HL-60 (cell line): ENCODE results near the gene KCNQ1.

ENCODE experiments used
- GABPA ChIP-seq: IDR thresholded peaks from 2 replicates; pipeline ENCODE4 v1.6.1; 2012; ENCODE audit warnings: low read depth
- POLR2AphosphoS5 ChIP-seq: IDR thresholded peaks from 2 replicates; pipeline ENCODE4 v1.6.1; 2012; ENCODE audit warnings: low read depth
- TF ChIP-seq, protein P1 (sequence below): IDR thresholded peaks from one replicate; pipeline ENCODE4 v1.5.1; 2011; ENCODE audit warnings: low read length, control low read depth, inconsistent platforms; ENCODE audit not compliant: insufficient read depth
- TF ChIP-seq, protein P2 (sequence below): IDR thresholded peaks from 2 replicates; pipeline ENCODE4 v1.6.1; 2012; ENCODE audit warnings: low read depth; ENCODE audit not compliant: insufficient replicate concordance

DNA sequence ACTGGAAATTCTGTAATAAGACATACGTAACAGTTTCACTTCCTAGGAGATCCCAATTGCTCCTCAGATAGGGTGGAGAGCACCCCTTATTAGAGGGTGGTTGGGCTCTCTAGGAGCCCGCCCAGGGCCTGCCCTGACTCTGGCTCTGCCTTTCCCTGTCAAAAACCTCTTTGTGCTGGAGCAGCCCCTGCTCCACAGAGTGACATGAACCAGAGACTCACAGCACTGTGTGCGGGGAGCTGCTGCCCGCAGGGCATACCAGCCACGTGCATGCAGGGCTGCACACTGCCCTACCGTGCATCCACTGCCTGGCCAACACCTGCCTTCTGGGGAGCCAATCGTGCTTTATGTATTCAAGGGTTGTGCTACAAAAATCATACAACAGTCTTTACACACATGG is 230.7 kb downstream of the KCNQ1 start:
- TF ChIP-seq POLR2AphosphoS5 (no peak), GABPA (no peak)
- TF ChIP-seq, protein P1, sequence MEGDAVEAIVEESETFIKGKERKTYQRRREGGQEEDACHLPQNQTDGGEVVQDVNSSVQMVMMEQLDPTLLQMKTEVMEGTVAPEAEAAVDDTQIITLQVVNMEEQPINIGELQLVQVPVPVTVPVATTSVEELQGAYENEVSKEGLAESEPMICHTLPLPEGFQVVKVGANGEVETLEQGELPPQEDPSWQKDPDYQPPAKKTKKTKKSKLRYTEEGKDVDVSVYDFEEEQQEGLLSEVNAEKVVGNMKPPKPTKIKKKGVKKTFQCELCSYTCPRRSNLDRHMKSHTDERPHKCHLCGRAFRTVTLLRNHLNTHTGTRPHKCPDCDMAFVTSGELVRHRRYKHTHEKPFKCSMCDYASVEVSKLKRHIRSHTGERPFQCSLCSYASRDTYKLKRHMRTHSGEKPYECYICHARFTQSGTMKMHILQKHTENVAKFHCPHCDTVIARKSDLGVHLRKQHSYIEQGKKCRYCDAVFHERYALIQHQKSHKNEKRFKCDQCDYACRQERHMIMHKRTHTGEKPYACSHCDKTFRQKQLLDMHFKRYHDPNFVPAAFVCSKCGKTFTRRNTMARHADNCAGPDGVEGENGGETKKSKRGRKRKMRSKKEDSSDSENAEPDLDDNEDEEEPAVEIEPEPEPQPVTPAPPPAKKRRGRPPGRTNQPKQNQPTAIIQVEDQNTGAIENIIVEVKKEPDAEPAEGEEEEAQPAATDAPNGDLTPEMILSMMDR = no peak
- TF ChIP-seq, protein P2, sequence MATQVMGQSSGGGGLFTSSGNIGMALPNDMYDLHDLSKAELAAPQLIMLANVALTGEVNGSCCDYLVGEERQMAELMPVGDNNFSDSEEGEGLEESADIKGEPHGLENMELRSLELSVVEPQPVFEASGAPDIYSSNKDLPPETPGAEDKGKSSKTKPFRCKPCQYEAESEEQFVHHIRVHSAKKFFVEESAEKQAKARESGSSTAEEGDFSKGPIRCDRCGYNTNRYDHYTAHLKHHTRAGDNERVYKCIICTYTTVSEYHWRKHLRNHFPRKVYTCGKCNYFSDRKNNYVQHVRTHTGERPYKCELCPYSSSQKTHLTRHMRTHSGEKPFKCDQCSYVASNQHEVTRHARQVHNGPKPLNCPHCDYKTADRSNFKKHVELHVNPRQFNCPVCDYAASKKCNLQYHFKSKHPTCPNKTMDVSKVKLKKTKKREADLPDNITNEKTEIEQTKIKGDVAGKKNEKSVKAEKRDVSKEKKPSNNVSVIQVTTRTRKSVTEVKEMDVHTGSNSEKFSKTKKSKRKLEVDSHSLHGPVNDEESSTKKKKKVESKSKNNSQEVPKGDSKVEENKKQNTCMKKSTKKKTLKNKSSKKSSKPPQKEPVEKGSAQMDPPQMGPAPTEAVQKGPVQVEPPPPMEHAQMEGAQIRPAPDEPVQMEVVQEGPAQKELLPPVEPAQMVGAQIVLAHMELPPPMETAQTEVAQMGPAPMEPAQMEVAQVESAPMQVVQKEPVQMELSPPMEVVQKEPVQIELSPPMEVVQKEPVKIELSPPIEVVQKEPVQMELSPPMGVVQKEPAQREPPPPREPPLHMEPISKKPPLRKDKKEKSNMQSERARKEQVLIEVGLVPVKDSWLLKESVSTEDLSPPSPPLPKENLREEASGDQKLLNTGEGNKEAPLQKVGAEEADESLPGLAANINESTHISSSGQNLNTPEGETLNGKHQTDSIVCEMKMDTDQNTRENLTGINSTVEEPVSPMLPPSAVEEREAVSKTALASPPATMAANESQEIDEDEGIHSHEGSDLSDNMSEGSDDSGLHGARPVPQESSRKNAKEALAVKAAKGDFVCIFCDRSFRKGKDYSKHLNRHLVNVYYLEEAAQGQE = no peak
